Endothelial cell of umbilical vein (primary cell): Measurements from ENCODE around the gene GYS2. TPM values are rescaled to one million over a fixed set of nuclear protein-coding genes. Genes with fewer than 3 reads are reported as not detected.

Experiments used
- BruUV-seq: library from RNA; stranded (reverse); fragments of 400-500 nt; replicated peaks from 2 replicates; lab custom pipeline; 2021; lab: Mats Ljungman, UMichigan
- CTCF ChIA-PET: fragments of 300-600, 350-600 bp; sonication (Branson Sonifier 250); formaldehyde crosslinking; loops from one replicate; lab custom pipeline; 2021; ENCODE audit warnings: antibody characterized with exemption, inconsistent platforms; lab: Charles Lee
- POLR2A ChIA-PET: fragments of 300-600, 350-600 bp; sonication (Branson Sonifier 250); formaldehyde crosslinking; loops from one replicate; lab custom pipeline; 2021; ENCODE audit warnings: antibody characterized with exemption, inconsistent platforms; lab: Charles Lee
- DNase-seq: peaks from one replicate; pipeline ENCODE4 v3.0.0-alpha.2; 2011; ENCODE audit warnings: low read depth, low spot score
- FAIRE-seq: peaks from 2 replicates; lab custom pipeline; 2011; peaks lifted over from hg19 to GRCh38; lab: Jason Lieb, UNC
- H2AFZ ChIP-seq: 2 replicates; pipeline ENCODE4 v1.6.0; 2012; ENCODE audit warnings: low read depth, low read length, control low read depth, inconsistent platforms
- H3K27ac ChIP-seq: 2 replicates; pipeline ENCODE4 v1.5.1; 2011; ENCODE audit warnings: low read depth, mild to moderate bottlenecking, control low read depth, low read length, moderate library complexity; ENCODE audit not compliant: insufficient read depth
- H3K27me3 ChIP-seq, 2 experiments: 2 replicates each; pipeline versions ENCODE4 v1.6.0 to v1.6.1; 2011; ENCODE audit warnings: low read length in 2 of 2, mixed read lengths in 1 of 2; ENCODE audit not compliant: control insufficient read depth in 2 of 2, insufficient read depth in 2 of 2
- H3K36me3 ChIP-seq, 2 experiments: 2 replicates in 1 of 2; 3 replicates in 1 of 2; pipeline ENCODE4 v1.5.1; 2011; ENCODE audit warnings: low read length in 2 of 2, mild to moderate bottlenecking in 1 of 2, moderate library complexity in 1 of 2; ENCODE audit not compliant: control insufficient read depth in 2 of 2, insufficient read depth in 2 of 2; ENCODE audit errors: extremely low read depth in 1 of 2
- H3K4me1 ChIP-seq: 3 replicates; pipeline ENCODE4 v1.5.1; 2011; ENCODE audit warnings: mild to moderate bottlenecking, low read length; ENCODE audit not compliant: control insufficient read depth, insufficient read depth; ENCODE audit errors: extremely low read depth
- H3K4me2 ChIP-seq: 2 replicates; pipeline ENCODE4 v1.6.1; 2011; ENCODE audit warnings: low read length, control low read depth, mixed read lengths; ENCODE audit not compliant: insufficient read depth
- H3K4me3 ChIP-seq, 3 experiments: fragments of 200-600 bp in 1 of 3; sonication (generic), shearing (Covaris generic) in 1 of 3; replicated peaks in 1 of 3; 2 replicates each; pipeline ENCODE4 v1.5.1; 2011 to 2016; ENCODE audit warnings: control low read depth in 3 of 3, low read length in 3 of 3, mild to moderate bottlenecking in 2 of 3, inconsistent platforms in 1 of 3, low read depth in 1 of 3, moderate library complexity in 1 of 3; ENCODE audit not compliant: insufficient read depth in 1 of 3
- H3K79me2 ChIP-seq: 2 replicates; pipeline ENCODE4 v1.6.0; 2012; ENCODE audit warnings: low read length, inconsistent platforms; ENCODE audit not compliant: control insufficient read depth, insufficient read depth
- H3K9ac ChIP-seq: replicated peaks from 2 replicates; pipeline ENCODE3; 2011; ENCODE audit warnings: low read length, control low read depth; ENCODE audit not compliant: insufficient read depth; ENCODE audit errors: extremely low read depth
- H3K9me1 ChIP-seq: replicated peaks from 3 replicates; pipeline ENCODE4 v1.6.0; 2011; ENCODE audit warnings: mild to moderate bottlenecking, low read length; ENCODE audit not compliant: control insufficient read depth, insufficient read depth; ENCODE audit errors: extremely low read depth
- H3K9me3 ChIP-seq: replicated peaks from 2 replicates; pipeline ENCODE4 v1.5.1; 2012; ENCODE audit warnings: low read length, inconsistent platforms; ENCODE audit not compliant: control insufficient read depth, insufficient read depth
- H4K20me1 ChIP-seq: replicated peaks from 2 replicates; pipeline ENCODE3; 2011; ENCODE audit warnings: mild to moderate bottlenecking, low read length; ENCODE audit not compliant: control insufficient read depth, insufficient read depth; ENCODE audit errors: extremely low read depth
- EZH2 ChIP-seq: IDR thresholded peaks from 2 replicates; pipeline ENCODE4 v1.6.1; 2012; ENCODE audit warnings: borderline replicate concordance, low read depth, mild to moderate bottlenecking, moderate library complexity, low read length, inconsistent platforms; ENCODE audit not compliant: severe bottlenecking
- FOS ChIP-seq: IDR thresholded peaks from 2 replicates; pipeline ENCODE4 v1.6.1; 2011; ENCODE audit warnings: mild to moderate bottlenecking, low read length, moderate library complexity, borderline replicate concordance; ENCODE audit not compliant: insufficient read depth
- GATA2 ChIP-seq: IDR thresholded peaks from 2 replicates; pipeline ENCODE4 v1.7.0; 2011; ENCODE audit warnings: low read depth, mild to moderate bottlenecking, moderate library complexity, mixed read lengths, low read length; ENCODE audit not compliant: insufficient read length, insufficient read depth
- JUN ChIP-seq: IDR thresholded peaks from 2 replicates; pipeline ENCODE4 v1.6.1; 2011; ENCODE audit warnings: borderline replicate concordance, low read depth; ENCODE audit not compliant: insufficient read length, insufficient read depth
- MYC ChIP-seq: IDR thresholded peaks from one replicate; pipeline ENCODE4 v1.6.1; 2011; ENCODE audit warnings: mild to moderate bottlenecking, low read depth, low read length
- POLR2A ChIP-seq: IDR thresholded peaks from 2 replicates; pipeline ENCODE4 v1.6.1; 2012; ENCODE audit warnings: low read depth, mild to moderate bottlenecking, control low read depth, low read length
- POLR2AphosphoS5 ChIP-seq: IDR thresholded peaks from 2 replicates; pipeline ENCODE4 v1.6.1; 2012; ENCODE audit warnings: low read depth, mild to moderate bottlenecking, control low read depth, low read length, moderate library complexity; ENCODE audit not compliant: insufficient read depth
- dilution Hi-C: fragments of 300-500 bp; cut with MboI; formaldehyde crosslinking; loops from one replicate; pipeline ENCODE4 v1.15.0; 2019; ENCODE audit warnings: low sequenced_read_pairs; ENCODE audit not compliant: extremely low pct_ligation_motif_present
- intact Hi-C: fragments of 100-400 bp; cut with micrococcal nuclease; formaldehyde crosslinking; loops from one replicate; pipeline ENCODE4 v1.10.0; 2022
- polyA plus RNA-seq, 4 experiments: library from polyadenylated mRNA; depleted of rRNA in 3 of 4; stranded (reverse) in 3 of 4; unstranded in 1 of 4; fragments of >200 nt; gene quantifications; 2 replicates each; pipeline versions ENCODE4 v1.2.1 to v1.2.3, GENCODE V29; 2011 to 2012; ENCODE audit warnings: missing spikeins in 1 of 4
- total RNA-seq: library from RNA; stranded (reverse); gene quantifications from 2 replicates; pipeline ENCODE4 v1.2.3, GENCODE V29; 2021
- TF ChIP-seq, protein P1 (sequence below): IDR thresholded peaks from 2 replicates; pipeline ENCODE4 v1.6.1; 2011; ENCODE audit not compliant: insufficient read depth, insufficient read length
- TF ChIP-seq, protein P2 (sequence below), 2 donors: IDR thresholded peaks; 1 replicate in 1 of 2; 2 replicates in 1 of 2; pipeline ENCODE4 v1.5.1; 2011; ENCODE audit warnings: low read length in 2 of 2, mild to moderate bottlenecking in 2 of 2, moderate library complexity in 2 of 2, control low read depth in 1 of 2, inconsistent platforms in 1 of 2, low read depth in 1 of 2; ENCODE audit not compliant: insufficient read depth in 1 of 2; ENCODE audit errors: extremely low read depth in 1 of 2

GYS2 gene
- total and polyA plus RNA-seq, 2 donors (not counting 3 experiments of a cell fraction or from before 2014, with no cell fraction given), result 0.04 TPM; not detected in 1

DNA sequence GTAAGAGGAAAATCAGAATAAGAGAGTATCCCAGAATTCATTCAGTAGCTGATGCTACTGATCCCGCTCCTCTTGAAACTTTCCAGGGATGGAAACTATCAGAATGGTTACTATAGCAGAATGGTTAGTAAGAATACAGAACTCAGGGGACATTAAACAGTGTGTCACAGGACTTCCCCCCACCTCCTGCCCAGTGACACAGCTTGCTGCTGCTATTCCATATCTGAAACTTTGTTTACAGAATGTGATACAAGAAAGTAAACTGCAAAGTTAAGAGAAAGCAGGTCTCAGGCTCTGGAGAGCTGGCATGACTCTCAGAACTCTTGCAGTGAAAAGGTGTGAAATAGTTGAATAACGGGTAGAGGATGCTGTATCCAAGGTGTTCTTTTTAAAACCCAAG, 75.2 kb downstream of the GYS2 start:
- DNase-seq (no peak), FAIRE-seq (no peak)
- Histone ChIP-seq H3K4me3 (no peak overlapping the region), H3K9ac (no peak overlapping the region), H3K9me1 (no peaks in the 10 kb centered on the region), H3K4me1 (peaks cover 12% of the 10 kb centered on the region), H3K9me3 (no peaks in the 10 kb centered on the region), H2AFZ (no peak overlapping the region), H3K79me2 (no peaks in the 10 kb centered on the region), H3K27me3 (peaks cover 12 to 39% of the 10 kb centered on the region in 2 experiments), H4K20me1 (no peaks in the 10 kb centered on the region), H3K36me3 (no peaks in the 10 kb centered on the region), H3K4me2 (no peak overlapping the region), H3K27ac (no peak overlapping the region)
- POLR2A ChIA-PET, result no interaction called here
- intact Hi-C loops (no loop called here), dilution Hi-C loops (no loop called here)
- no TSS peak for BruUV-seq
- TF ChIP-seq, protein P1, sequence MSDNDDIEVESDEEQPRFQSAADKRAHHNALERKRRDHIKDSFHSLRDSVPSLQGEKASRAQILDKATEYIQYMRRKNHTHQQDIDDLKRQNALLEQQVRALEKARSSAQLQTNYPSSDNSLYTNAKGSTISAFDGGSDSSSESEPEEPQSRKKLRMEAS, result no peak
- TF ChIP-seq EZH2 (no peak), POLR2AphosphoS5 (no peak), POLR2A (no peak), GATA2 (no peak), JUN (no peak), FOS (no peak), MYC (no peak)
- TF ChIP-seq, protein P2, sequence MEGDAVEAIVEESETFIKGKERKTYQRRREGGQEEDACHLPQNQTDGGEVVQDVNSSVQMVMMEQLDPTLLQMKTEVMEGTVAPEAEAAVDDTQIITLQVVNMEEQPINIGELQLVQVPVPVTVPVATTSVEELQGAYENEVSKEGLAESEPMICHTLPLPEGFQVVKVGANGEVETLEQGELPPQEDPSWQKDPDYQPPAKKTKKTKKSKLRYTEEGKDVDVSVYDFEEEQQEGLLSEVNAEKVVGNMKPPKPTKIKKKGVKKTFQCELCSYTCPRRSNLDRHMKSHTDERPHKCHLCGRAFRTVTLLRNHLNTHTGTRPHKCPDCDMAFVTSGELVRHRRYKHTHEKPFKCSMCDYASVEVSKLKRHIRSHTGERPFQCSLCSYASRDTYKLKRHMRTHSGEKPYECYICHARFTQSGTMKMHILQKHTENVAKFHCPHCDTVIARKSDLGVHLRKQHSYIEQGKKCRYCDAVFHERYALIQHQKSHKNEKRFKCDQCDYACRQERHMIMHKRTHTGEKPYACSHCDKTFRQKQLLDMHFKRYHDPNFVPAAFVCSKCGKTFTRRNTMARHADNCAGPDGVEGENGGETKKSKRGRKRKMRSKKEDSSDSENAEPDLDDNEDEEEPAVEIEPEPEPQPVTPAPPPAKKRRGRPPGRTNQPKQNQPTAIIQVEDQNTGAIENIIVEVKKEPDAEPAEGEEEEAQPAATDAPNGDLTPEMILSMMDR (IDR thresholded peaks at IDR 0.05; ENCODE audit: extremely low read depth in 1 of 2, insufficient read depth in 1 of 2, low read depth in 1 of 2, low read length in 2 of 2), result no peak
- CTCF ChIA-PET, result no interaction called here
